H7 (cell line): ENCODE data around the gene ACOXL. TPM values are rescaled to one million over a fixed set of nuclear protein-coding genes. Genes with fewer than 3 reads are reported as not detected.
"Not testable (repeated sequence)": the region's sequence is repeated elsewhere in the genome, so short reads cannot be mapped to it uniquely, and the experiment has no call there.

Experiments
- DNase-seq: peaks from one replicate; pipeline ENCODE4 v3.0.0; 2012
- H3K27me3 ChIP-seq: 2 replicates; pipeline ENCODE4 v1.6.0; 2011; ENCODE audit warnings: mild to moderate bottlenecking, low read length; ENCODE audit not compliant: control insufficient read depth, insufficient read depth
- H3K36me3 ChIP-seq: replicated peaks from 2 replicates; pipeline ENCODE4 v1.5.1; 2011; ENCODE audit warnings: low read length; ENCODE audit not compliant: control insufficient read depth, insufficient read depth
- H3K4me3 ChIP-seq: 2 replicates; pipeline ENCODE4 v1.5.1; 2011; ENCODE audit warnings: low read depth, mild to moderate bottlenecking, control low read depth, low read length, moderate library complexity; ENCODE audit not compliant: insufficient read depth
- total RNA-seq: library from RNA; depleted of rRNA; stranded (reverse); fragments of >200 nt; shearing (Covaris generic); gene quantifications from 2 replicates; pipeline ENCODE4 v1.2.3, GENCODE V29; 2014

Gene ACOXL
- total RNA-seq, 1 experiment from 2014 or later: 2.7 TPM

DNA sequence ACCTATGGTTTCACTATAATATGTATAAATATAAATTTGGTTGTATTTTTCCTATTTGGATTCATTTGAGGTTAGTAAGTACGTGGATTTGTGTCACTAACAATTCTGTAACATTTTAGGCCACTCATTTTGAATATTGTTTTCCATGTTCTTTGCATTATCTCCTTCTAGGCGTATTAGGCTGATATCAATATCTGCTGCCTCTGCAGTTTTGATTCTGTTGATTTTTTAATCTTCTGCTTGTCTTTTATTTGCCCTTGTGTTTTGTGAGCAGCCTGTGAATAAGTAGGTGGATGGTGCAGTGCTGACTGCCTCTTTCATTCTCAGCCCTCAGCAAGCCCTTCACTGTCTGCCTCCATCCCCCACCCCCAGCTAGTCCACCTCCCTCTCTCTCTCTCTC is 222.7 kb downstream of the ACOXL start:
- Histone ChIP-seq H3K36me3 (no peaks in the 10 kb centered on the region), H3K4me3 (no peak overlapping the region), H3K27me3 (no peaks in the 10 kb centered on the region)
- no peak for DNase-seq

DNA sequence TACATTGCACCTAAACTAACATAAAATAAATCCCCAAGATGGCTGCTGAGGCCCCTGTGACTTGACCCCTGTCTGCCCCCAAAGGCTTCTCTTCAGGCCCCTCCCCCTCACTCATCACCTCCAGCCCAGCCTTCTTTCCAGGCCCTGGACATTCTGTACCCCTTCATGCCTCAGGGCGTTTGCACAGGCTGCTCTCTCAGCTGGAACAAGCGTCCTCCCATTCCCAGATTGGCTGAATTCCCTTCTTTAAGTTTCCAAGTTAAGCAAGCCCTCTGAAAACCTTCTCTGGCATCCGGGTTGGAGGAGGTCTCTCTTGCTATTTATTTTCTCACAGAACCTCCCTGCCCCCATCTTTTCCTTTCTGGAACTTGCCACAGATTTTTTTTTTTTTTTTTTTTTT is 223.2 kb downstream of the ACOXL start:
- no peak overlapping the region for H3K4me3 ChIP-seq
- H3K27me3 ChIP-seq: no peaks in the 10 kb centered on the region
- no peaks in the 10 kb centered on the region for H3K36me3 ChIP-seq
- no peak for DNase-seq

DNA sequence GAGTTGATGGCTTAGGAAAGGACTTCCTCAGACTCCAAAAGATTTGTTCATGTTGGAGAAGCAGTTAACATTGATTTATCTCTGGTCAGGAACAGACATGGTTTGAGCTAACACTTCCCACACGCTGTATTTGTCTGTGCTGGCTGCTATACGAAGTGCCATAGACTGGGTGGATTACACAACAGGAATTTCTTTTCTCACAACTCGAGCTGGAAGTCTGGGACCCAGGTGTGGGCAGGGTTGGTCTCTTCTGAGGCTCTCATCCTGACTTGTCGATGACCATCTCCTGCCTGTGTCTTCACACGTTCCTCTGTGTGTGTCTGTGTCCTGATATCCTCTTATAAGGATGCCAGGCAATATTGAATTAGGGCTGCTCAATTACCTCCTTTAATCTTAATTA is 224.9 kb downstream of the ACOXL start:
- DNase-seq: no peak
- Histone ChIP-seq H3K27me3 (no peaks in the 10 kb centered on the region), H3K4me3 (no peak overlapping the region), H3K36me3 (no peaks in the 10 kb centered on the region)

GRCh38 chr2:110958346-110959119 is 226.2 kb downstream of the ACOXL start:
- Histone ChIP-seq H3K27me3 (no peaks in the 10 kb centered on the region), H3K4me3 (no peak overlapping the region), H3K36me3 (no peaks in the 10 kb centered on the region)
- DNase-seq: no peak

GRCh38 chr2:110959198-110959597 is 226.8 kb downstream of the ACOXL start:
- no peak for DNase-seq
- H3K4me3 ChIP-seq: no peak overlapping the region
- H3K27me3 ChIP-seq: no peaks in the 10 kb centered on the region
- H3K36me3 ChIP-seq: no peaks in the 10 kb centered on the region

- Histone ChIP-seq H3K36me3 (no peaks in the 10 kb centered on the region), H3K27me3 (no peaks in the 10 kb centered on the region), H3K4me3 (no peak overlapping the region)
- no peak for DNase-seq
Observed at GRCh38 chr2:110960281-110960680, 227.9 kb downstream of the ACOXL start.

- no peaks in the 10 kb centered on the region for H3K27me3 ChIP-seq
- no peak overlapping the region for H3K4me3 ChIP-seq
- H3K36me3 ChIP-seq: no peaks in the 10 kb centered on the region
- DNase-seq: no peak
Observed at GRCh38 chr2:110960954-110961353, 228.6 kb downstream of the ACOXL start.

GRCh38 chr2:110961643-110962042 is 229.3 kb downstream of the ACOXL start:
- not testable (repeated sequence) for DNase-seq, H3K4me3 ChIP-seq, H3K27me3 ChIP-seq, H3K36me3 ChIP-seq

DNA sequence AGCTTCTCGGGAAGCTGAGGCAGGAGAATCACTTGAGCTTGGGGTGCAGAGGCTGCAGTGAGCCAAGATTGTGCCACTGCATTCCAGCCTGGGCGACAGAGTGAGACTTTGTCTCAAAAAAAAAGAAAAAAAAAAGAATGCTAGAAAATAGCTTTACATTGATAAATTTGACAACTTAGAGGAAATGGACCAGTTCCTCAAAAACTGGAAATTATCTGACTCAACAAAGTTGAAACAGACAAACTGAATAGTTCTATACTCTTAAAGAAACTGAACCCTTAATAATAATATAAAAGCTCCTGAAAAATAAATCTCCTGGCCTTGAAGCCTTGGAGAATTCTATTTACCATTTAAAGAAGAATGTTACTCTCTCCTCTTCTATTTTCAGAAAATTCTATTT is 237.3 kb downstream of the ACOXL start:
- no peak overlapping the region for H3K4me3 ChIP-seq
- DNase-seq: no peak

GRCh38 chr2:110970201-110970600 is 237.8 kb downstream of the ACOXL start:
- DNase-seq: no peak
- Histone ChIP-seq H3K27me3 (no peaks in the 10 kb centered on the region), H3K4me3 (no peak overlapping the region), H3K36me3 (no peaks in the 10 kb centered on the region)

More for the DNA sequence above, 237.3 kb downstream of the ACOXL start:
- no peaks in the 10 kb centered on the region for H3K27me3 ChIP-seq
- H3K36me3 ChIP-seq: no peaks in the 10 kb centered on the region

DNA sequence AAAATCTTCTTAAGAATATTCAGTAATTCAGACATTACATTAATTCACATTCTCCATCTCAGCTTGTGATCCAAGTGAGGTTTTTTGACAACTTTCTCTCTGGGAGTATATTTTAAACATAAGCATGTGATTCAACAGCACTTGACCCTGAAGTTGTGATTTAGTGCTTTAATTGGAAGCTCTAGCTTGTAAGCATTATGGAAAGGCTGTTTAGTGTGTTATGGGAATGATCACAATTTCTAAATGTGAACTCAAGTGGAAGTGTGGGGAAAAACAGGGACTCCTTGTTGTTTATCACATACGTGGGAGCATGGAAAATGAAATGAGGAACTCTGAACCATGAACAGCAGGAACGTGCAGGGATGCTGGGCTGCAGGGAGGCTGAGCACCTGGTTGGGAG is 239.4 kb downstream of the ACOXL start:
- Histone ChIP-seq H3K4me3 (no peak overlapping the region), H3K36me3 (no peaks in the 10 kb centered on the region), H3K27me3 (no peaks in the 10 kb centered on the region)
- DNase-seq: no peak

- DNase-seq: no peak
- no peaks in the 10 kb centered on the region for H3K36me3 ChIP-seq
- H3K4me3 ChIP-seq: no peak overlapping the region
- no peaks in the 10 kb centered on the region for H3K27me3 ChIP-seq
Observed at GRCh38 chr2:110973262-110973661, 240.9 kb downstream of the ACOXL start.

DNA sequence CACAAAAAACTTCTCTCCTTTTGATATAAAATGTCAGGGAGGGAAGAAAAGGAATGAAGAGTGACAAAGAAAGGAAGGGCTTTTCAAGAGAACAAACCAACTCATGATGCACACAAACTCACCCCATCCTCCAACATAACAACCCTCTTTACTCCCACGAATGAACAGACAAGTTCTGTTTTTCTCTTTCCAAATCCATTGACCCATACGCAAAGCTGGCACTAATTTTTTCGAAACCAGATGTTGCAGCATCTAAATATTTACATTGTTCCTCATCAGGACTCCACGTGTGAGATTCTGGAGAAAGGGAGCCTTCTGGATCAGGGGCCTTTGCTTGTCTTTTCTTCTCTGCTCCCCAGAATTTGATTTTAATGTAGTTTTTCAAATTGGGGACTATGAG is 245.0 kb downstream of the ACOXL start:
- Histone ChIP-seq H3K36me3 (no peaks in the 10 kb centered on the region), H3K4me3 (no peak overlapping the region), H3K27me3 (no peaks in the 10 kb centered on the region)
- DNase-seq: no peak

DNA sequence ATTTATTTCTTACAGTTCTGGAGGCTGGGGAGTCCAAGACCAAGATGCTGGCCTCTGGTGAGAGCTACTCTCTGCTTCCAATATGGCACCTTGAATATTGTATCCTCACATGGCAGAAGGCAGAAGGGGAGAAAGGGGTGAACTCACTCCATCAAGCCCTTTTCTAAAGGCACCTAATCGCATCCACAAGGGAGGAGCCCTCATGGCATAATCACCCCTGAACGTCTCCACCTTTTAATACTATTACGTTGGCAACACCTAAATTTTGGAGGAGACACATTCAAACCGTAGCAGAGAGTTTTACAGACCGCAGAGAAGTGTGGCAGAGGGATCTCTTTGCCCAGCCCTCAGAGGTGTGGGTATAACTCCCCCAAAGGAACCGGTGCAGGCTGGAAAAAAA is 245.8 kb downstream of the ACOXL start:
- Histone ChIP-seq H3K36me3 (no peaks in the 10 kb centered on the region), H3K27me3 (no peaks in the 10 kb centered on the region), H3K4me3 (no peak overlapping the region)
- no peak for DNase-seq

DNA sequence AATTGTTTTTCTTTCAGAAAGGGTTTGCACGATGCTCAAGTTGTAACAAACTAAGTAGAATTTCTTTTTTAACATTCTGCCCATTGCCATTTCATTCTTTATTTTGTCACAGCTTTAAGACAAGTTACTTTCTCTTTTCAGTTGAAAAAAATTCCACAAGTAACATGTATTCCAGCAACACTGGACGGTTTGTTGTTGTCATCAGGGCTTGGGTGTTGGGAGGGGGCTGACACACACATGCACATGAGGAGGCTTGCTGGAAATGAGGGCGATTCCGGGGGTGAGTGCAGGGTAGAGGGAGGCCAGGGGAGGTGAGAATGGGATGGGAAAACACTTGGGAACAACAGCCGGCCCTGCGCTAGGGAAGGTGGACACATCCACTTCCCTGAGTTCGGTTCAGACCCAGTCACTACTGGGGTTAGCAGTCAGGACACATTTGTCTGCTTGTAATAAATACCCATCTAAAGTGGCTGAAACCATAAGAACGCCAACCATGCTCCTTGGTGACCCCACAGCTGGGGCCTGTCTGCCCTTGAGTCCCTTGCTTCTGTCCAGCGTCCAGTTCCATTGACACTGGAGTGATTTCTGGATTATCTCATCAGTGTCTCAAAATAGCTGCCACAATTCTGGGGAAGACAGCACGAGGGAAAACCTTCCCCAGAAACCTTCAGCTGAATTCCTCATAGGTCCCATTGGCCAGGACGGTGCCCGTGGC is 246.5 kb downstream of the ACOXL start:
- Histone ChIP-seq H3K36me3 (no peaks in the 10 kb centered on the region), H3K4me3 (no peak overlapping the region), H3K27me3 (no peaks in the 10 kb centered on the region)
- no peak for DNase-seq
